IgD-negative memory B cell (primary cell): ENCODE data around the gene LTC4S. TPM values are rescaled to one million over a fixed set of nuclear protein-coding genes. Genes with fewer than 3 reads are reported as not detected.
"Not testable (repeated sequence)": the region's sequence is repeated elsewhere in the genome, so short reads cannot be mapped to it uniquely, and the experiment has no call there.

Source experiments
- H3K27ac Mint-ChIP-seq, 3 donors: one replicate each; pipeline ENCODE4 v1.8.0; 2020 to 2022; ENCODE audit warnings: mild to moderate bottlenecking in 3 of 3, mixed read lengths in 3 of 3, moderate library complexity in 1 of 3
- H3K27me3 Mint-ChIP-seq: one replicate; pipeline ENCODE4 v1.8.0; 2021; ENCODE audit warnings: mixed read lengths
- H3K36me3 Mint-ChIP-seq: one replicate; pipeline ENCODE4 v1.8.0; 2020; ENCODE audit warnings: mild to moderate bottlenecking, mixed read lengths
- H3K4me1 Mint-ChIP-seq, 3 donors: one replicate each; pipeline ENCODE4 v1.8.0; 2020 to 2022; ENCODE audit warnings: mixed read lengths in 3 of 3, mild to moderate bottlenecking in 1 of 3
- H3K4me3 Mint-ChIP-seq, 4 donors: one replicate each; pipeline ENCODE4 v1.8.0; 2020 to 2022; ENCODE audit warnings: mild to moderate bottlenecking in 4 of 4, mixed read lengths in 4 of 4, moderate library complexity in 3 of 4
- H3K9me3 Mint-ChIP-seq, 3 donors: one replicate each; pipeline ENCODE4 v1.8.0; 2020 to 2021; ENCODE audit warnings: mixed read lengths in 3 of 3, mild to moderate bottlenecking in 1 of 3
- polyA plus RNA-seq: library from polyadenylated mRNA; unstranded; fragments of 300-500 nt; fragmentation: Illumina TruSeq; gene quantifications from one replicate; pipeline ENCODE4 v1.2.3, GENCODE V29; 2021

The LTC4S gene
- polyA plus RNA-seq, 1 donor from 2014 or later: 0.80 TPM

DNA sequence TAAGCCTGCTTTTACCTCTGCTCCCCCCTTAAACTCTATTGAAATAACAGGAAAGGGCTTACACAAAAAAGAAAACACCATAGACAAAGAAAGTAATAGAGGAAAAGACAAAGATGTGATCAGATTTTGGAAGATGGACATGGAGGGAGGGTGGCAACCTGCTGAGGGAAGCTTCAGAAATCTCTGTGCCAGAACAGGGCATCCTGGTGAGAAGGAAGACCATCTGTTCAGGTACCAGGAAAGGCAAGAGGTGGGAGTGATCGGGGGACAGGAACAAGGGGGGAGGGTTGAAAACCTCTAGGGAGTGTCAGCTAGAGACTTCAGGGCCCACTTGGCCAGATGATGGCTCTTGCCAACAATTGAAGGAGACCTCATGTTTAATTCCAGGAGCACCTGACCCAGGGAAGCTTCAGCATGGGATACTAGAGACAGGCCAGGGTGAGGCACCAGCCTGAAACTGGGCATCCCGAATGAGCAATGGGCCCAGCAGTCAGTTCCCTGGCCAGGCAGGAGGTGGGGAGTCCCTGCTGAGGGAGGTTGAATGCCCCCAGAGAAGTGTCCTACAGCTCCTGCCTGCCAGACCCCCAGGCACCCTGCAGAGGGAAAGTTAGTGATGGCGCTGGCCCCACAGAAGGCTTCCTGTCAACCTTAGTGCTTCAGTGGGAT is 35.1 kb downstream of the LTC4S start:
- Mint-ChIP-seq H3K36me3 (peaks cover 6% of the 10 kb centered on the region), H3K4me1 (peaks cover 2 to 4% (median 4%) of the 10 kb centered on the region in 3 donors), H3K27me3 (no peaks in the 10 kb centered on the region), H3K9me3 (no peaks in the 10 kb centered on the region), H3K4me3 (peak overlapping the region in 1 of 4 donors; percentile 41), H3K27ac (peak overlapping the region; percentile 64 to 100 (median 83))

- Mint-ChIP-seq H3K4me1 (peaks cover 0 to 4% (median 2%) of the 10 kb centered on the region in 3 donors), H3K27ac (peak overlapping the region; percentile 83 to 100 (median 87)), H3K4me3 (peak overlapping the region in 1 of 4 donors; percentile 31), H3K27me3 (no peaks in the 10 kb centered on the region), H3K9me3 (no peaks in the 10 kb centered on the region), H3K36me3 (peaks cover 6% of the 10 kb centered on the region)
Observed at GRCh38 chr5:179829732-179830435, 36.1 kb downstream of the LTC4S start.

DNA sequence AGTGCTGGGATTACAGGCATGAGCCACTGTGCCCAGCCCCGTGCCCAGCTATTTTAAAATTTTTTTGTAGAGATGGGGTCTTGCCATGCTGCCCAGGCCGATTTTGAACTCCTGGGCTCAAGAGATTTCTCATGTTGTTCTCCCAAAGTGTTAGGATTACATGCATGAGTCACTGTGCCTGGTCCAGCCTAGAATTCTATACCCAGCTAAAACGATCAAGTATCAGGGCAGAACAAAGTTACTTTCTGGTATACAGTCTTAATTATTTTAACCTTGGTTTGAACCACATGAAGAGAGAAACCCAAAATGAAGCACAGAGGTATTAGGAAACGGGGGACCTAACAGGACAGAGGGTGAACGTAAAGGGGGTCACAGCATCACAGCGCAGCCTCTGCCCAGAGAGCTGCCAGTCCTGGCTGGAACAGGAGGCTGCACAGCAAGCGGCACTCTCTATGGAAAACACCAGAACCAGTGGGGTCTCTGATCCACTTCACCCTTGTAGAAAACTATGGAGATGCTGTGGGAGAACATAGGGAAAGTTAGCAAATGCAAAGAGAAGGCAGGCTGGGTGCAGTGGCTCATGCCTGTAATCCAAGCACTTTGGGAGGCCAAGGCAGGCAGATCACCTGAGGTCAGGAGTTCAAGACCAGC is 37.2 kb downstream of the LTC4S start:
- Mint-ChIP-seq H3K4me3 (peak overlapping the region in 1 of 4 donors; percentile 31), H3K9me3 (no peaks in the 10 kb centered on the region), H3K4me1 (peaks cover 0 to 4% (median 0%) of the 10 kb centered on the region in 3 donors), H3K36me3 (peaks cover 6% of the 10 kb centered on the region), H3K27me3 (no peaks in the 10 kb centered on the region), H3K27ac (peak overlapping the region; percentile 31 to 90 (median 87))

DNA sequence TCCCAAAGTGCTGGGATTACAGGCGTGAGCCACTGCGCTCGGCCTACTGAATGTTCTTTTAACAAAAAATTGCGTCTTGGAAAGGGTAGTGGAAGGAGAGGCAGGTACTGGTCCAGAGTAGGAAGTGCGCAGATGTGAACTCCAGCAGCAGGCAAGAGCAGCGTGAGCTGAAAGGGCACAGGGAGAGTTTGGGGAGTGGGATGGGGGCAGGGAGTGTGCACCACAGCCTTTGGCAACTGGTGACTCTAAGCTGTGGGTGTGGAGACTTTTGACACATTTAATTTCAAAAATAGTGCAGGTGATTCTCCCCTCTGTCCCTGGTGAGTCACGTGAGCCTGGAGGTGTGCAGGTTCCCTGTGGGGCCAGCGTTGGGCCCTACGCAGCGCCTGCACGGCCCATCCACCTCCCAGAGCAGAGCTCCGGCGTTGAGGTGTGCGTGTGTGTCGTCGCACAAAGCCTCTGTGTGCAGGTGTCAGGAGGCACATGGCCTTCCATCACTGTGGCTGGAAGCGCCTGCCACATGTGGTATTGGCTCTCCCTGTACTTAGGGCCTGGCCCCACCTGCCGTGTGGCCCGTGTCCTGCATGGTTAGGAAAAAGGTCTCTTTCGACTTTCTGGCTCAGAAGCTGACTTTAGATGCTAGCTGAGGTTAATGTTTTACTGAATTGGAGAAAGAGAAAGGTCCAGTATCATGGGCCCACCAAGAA is 38.4 kb downstream of the LTC4S start:
- peak overlapping the region in 1 of 4 donors; percentile 35 for H3K4me3 Mint-ChIP-seq
- H3K4me1 Mint-ChIP-seq: peaks cover 3 to 10% (median 5%) of the 10 kb centered on the region in 3 donors
- no peaks in the 10 kb centered on the region for H3K9me3 Mint-ChIP-seq
- H3K27me3 Mint-ChIP-seq: no peaks in the 10 kb centered on the region
- H3K36me3 Mint-ChIP-seq: peaks cover 8% of the 10 kb centered on the region
- peak overlapping the region in 1 of 3 donors; percentile 90 for H3K27ac Mint-ChIP-seq

DNA sequence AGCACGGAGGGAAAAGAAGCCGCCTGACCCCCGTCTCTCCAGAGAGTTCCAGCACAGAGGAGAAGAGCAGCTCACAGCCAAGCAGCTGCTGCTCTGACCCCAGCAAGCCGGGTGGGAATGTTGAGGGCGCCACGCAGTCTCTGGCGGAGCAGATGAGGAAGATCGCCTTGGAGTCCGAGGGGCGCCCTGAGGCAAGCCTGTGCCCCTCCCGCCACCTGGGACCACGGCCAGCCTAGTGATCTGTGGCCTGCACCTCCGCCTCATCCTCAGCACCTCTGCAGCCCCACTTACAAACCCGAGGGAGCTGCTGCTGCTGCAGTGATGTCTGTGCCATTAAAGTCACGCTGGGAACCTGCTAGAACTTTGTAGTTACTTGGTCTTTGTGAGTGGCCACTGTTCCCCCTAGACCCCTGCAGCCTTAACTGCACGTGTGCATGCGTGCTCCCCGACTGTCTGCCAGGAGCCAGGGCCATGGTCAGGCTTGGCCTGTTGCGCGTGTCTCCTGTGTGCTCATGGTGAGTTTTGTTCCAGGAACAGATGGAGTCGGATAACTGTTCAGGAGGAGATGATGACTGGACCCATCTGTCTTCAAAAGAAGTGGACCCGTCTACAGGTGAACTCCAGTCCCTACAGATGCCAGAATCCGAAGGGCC is 39.4 kb downstream of the LTC4S start:
- Mint-ChIP-seq H3K27me3 (no peaks in the 10 kb centered on the region), H3K4me3 (peak overlapping the region in 1 of 4 donors; percentile 26), H3K4me1 (peaks cover 5 to 10% (median 5%) of the 10 kb centered on the region in 3 donors), H3K36me3 (peaks cover 8% of the 10 kb centered on the region), H3K27ac (peak overlapping the region in 2 of 3 donors; percentile 61 to 90), H3K9me3 (no peaks in the 10 kb centered on the region)

- Mint-ChIP-seq H3K36me3 (peaks cover 7% of the 10 kb centered on the region), H3K27me3 (no peaks in the 10 kb centered on the region), H3K4me1 (peaks cover 5 to 10% (median 5%) of the 10 kb centered on the region in 3 donors), H3K4me3 (peak overlapping the region in 1 of 4 donors; percentile 26), H3K27ac (peak overlapping the region in 2 of 3 donors; percentile 56 to 61), H3K9me3 (no peaks in the 10 kb centered on the region)
Observed at GRCh38 chr5:179833709-179834070, 39.9 kb downstream of the LTC4S start.

- Mint-ChIP-seq H3K36me3 (peaks cover 6% of the 10 kb centered on the region), H3K4me1 (peaks cover 5 to 10% (median 5%) of the 10 kb centered on the region in 3 donors)
Observed at GRCh38 chr5:179834120-179834519, 40.3 kb downstream of the LTC4S start.

DNA sequence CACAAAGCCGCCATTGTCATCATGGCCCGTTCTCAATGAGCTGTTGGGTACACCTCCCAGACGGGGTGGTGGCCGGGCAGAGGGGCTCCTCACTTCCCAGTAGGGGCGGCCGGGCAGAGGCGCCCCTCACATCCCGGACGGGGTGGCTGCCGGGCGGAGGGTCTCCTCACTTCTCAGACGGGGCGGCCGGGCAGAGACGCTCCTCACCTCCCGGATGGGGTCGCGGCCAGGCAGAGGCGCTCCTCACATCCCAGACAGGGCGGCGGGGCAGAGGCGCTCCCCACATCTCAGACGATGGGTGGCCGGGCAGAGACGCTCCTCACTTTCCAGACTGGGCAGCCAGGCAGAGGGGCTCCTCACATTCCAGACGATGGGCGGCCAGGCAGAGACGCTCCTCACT is 41.1 kb downstream of the LTC4S start:
- H3K4me1 Mint-ChIP-seq, H3K9me3 Mint-ChIP-seq, H3K27me3 Mint-ChIP-seq, H3K27ac Mint-ChIP-seq, H3K4me3 Mint-ChIP-seq, H3K36me3 Mint-ChIP-seq: not testable (repeated sequence)

More at GRCh38 chr5:179834120-179834519, 40.3 kb downstream of the LTC4S start:
- Mint-ChIP-seq H3K27ac (peak overlapping the region in 1 of 3 donors; percentile 56), H3K9me3 (no peaks in the 10 kb centered on the region), H3K27me3 (no peaks in the 10 kb centered on the region), H3K4me3 (no peak overlapping the region)

DNA sequence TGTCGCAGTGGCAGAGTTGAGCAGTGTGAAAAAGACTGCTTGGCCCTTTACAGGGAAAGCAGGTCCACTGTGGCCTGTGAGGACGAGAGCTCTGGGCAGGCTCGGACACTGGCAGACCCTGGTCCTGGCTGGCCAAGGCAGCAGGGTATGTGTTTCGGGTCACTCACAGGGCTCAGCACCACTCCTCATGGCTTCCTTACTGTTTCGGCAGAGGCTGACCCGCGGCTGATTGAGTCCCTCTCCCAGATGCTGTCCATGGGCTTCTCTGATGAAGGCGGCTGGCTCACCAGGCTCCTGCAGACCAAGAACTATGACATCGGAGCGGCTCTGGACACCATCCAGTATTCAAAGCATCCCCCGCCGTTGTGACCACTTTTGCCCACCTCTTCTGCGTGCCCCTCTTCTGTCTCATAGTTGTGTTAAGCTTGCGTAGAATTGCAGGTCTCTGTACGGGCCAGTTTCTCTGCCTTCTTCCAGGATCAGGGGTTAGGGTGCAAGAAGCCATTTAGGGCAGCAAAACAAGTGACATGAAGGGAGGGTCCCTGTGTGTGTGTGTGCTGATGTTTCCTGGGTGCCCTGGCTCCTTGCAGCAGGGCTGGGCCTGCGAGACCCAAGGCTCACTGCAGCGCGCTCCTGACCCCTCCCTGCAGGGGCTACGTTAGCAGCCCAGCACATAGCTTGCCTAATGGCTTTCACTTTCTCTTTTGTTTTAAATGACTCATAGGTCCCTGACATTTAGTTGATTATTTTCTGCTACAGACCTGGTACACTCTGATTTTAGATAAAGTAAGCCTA is 42.6 kb downstream of the LTC4S start:
- peak overlapping the region; percentile 76 to 98 (median 81) for H3K27ac Mint-ChIP-seq
- H3K4me1 Mint-ChIP-seq: peaks cover 5 to 10% (median 5%) of the 10 kb centered on the region in 3 donors
- H3K9me3 Mint-ChIP-seq: no peaks in the 10 kb centered on the region
- peaks cover 2% of the 10 kb centered on the region for H3K36me3 Mint-ChIP-seq
- H3K27me3 Mint-ChIP-seq: no peaks in the 10 kb centered on the region
- peak overlapping the region in 1 of 4 donors; percentile 50 for H3K4me3 Mint-ChIP-seq

GRCh38 chr5:179837076-179838011 is 43.6 kb downstream of the LTC4S start:
- peak overlapping the region in 1 of 4 donors; percentile 50 for H3K4me3 Mint-ChIP-seq
- peak overlapping the region; percentile 73 to 98 (median 76) for H3K27ac Mint-ChIP-seq
- H3K9me3 Mint-ChIP-seq: no peaks in the 10 kb centered on the region
- H3K27me3 Mint-ChIP-seq: no peaks in the 10 kb centered on the region
- peaks cover 5 to 10% (median 5%) of the 10 kb centered on the region in 3 donors for H3K4me1 Mint-ChIP-seq
- H3K36me3 Mint-ChIP-seq: peaks cover 2% of the 10 kb centered on the region

GRCh38 chr5:179839328-179840256 is 45.8 kb downstream of the LTC4S start:
- Mint-ChIP-seq H3K27me3 (no peaks in the 10 kb centered on the region), H3K4me3 (no peak overlapping the region), H3K9me3 (no peaks in the 10 kb centered on the region), H3K27ac (peak overlapping the region; percentile 16 to 94 (median 77)), H3K36me3 (peaks cover 4% of the 10 kb centered on the region), H3K4me1 (peaks cover 5 to 10% (median 5%) of the 10 kb centered on the region in 3 donors)

DNA sequence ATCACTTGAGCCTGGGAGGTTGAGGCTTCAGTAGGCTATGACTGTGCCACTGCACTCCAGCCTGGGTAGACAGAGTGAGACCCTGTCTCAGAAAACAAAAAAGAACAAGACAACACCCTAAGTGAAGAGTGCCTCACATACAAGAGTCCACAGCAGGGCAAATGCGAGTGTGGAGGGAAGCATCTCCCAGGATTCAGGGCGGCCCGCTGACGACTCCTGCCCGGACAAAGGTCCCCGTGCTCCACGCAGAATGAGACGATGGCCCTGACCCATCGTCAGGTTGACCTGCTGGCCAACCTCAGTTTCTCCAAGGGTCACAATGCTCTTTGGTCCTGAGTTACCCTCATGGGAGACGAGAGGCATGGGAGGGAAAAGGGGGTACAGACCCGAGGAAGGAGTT is 46.5 kb downstream of the LTC4S start:
- H3K4me1 Mint-ChIP-seq: peaks cover 5 to 10% (median 5%) of the 10 kb centered on the region in 3 donors
- peak overlapping the region in 1 of 4 donors; percentile 41 for H3K4me3 Mint-ChIP-seq
- H3K36me3 Mint-ChIP-seq: peaks cover 6% of the 10 kb centered on the region
- H3K9me3 Mint-ChIP-seq: peaks cover 0 to 4% (median 0%) of the 10 kb centered on the region in 3 donors
- H3K27ac Mint-ChIP-seq: peak overlapping the region in 2 of 3 donors; percentile 47 to 53
- H3K27me3 Mint-ChIP-seq: no peaks in the 10 kb centered on the region
